ENCODE data around the gene NCBP2. TPM values are rescaled to one million over a fixed set of nuclear protein-coding genes. Genes with fewer than 3 reads are reported as not detected.

The NCBP2 gene
- total and polyA plus RNA-seq, 5 donors: 30.9 to 43.4 (median 36.5) TPM

- no peak for DNase-seq
- Histone ChIP-seq H3K4me3 (ENCODE audit: low read length) (peak overlapping the region; percentile 78), H3K27ac (ENCODE audit: low read length) (no peak overlapping the region), H3K4me1 (ENCODE audit: control insufficient read depth, insufficient read depth, low read length) (no peaks in the 10 kb centered on the region), H3K27me3 (ENCODE audit: control insufficient read depth, insufficient read depth) (no peaks in the 10 kb centered on the region), H3K9me3 (ENCODE audit: control insufficient read depth, low read length) (no peaks in the 10 kb centered on the region)
- peak in 1 of 2 donors; percentile 2 for ATAC-seq
- intact Hi-C loops (cut with DNase I): loop anchor here in 2 of 4 donors (5.0 kb wide), 1 partner anchor 130 kb away; no protein-coding TSS in a partner anchor
- 66% methylated on average over 35 of the region's 35 CpGs for WGBS
These were observed 25.3 kb upstream of the NCBP2 start for GRCh38 chr3:196967412-196968232.

GRCh38 chr3:196966526-196967401 lies 24.4 kb upstream of the NCBP2 start:
- Histone ChIP-seq H3K27ac (ENCODE audit: low read length) (no peak overlapping the region), H3K4me3 (ENCODE audit: low read length) (no peak overlapping the region), H3K4me1 (ENCODE audit: control insufficient read depth, insufficient read depth, low read length) (no peaks in the 10 kb centered on the region), H3K9me3 (ENCODE audit: control insufficient read depth, low read length) (no peaks in the 10 kb centered on the region), H3K27me3 (ENCODE audit: control insufficient read depth, insufficient read depth) (no peaks in the 10 kb centered on the region)
- WGBS: 69% methylated on average over 47 of the region's 47 CpGs
- intact Hi-C loops (cut with DNase I): loop anchor here in 2 of 4 donors (5.0 kb wide), 1 partner anchor 129 kb away; no protein-coding TSS in a partner anchor
- no peak for ATAC-seq
- no peak for DNase-seq

GRCh38 chr3:196965804-196966173 lies 23.5 kb upstream of the NCBP2 start:
- ATAC-seq (no peak), DNase-seq (no peak)
- no peaks in the 10 kb centered on the region for H3K27me3 ChIP-seq (ENCODE audit: control insufficient read depth, insufficient read depth)
- no peaks in the 10 kb centered on the region for H3K9me3 ChIP-seq (ENCODE audit: control insufficient read depth, low read length)
- intact Hi-C loops (cut with DNase I): loop anchor here in 2 of 4 donors (5.0 kb wide), 1 partner anchor 128 kb away; no protein-coding TSS in a partner anchor
- H3K4me1 ChIP-seq (ENCODE audit: control insufficient read depth, insufficient read depth, low read length): no peaks in the 10 kb centered on the region
- no peak overlapping the region for H3K27ac ChIP-seq (ENCODE audit: low read length)
- no peak overlapping the region for H3K4me3 ChIP-seq (ENCODE audit: low read length)
- 92% methylated on average over 10 of the region's 10 CpGs for WGBS

- 92% methylated on average over 11 of the region's 11 CpGs for WGBS
- intact Hi-C loops (cut with DNase I): loop anchor here in 2 of 4 donors (5.0 kb wide), 1 partner anchor 128 kb away; no protein-coding TSS in a partner anchor
These were observed 22.9 kb upstream of the NCBP2 start for GRCh38 chr3:196965112-196965803.

GRCh38 chr3:196963631-196963953 lies 21.3 kb upstream of the NCBP2 start:
- Histone ChIP-seq H3K9me3 (ENCODE audit: control insufficient read depth, low read length) (no peaks in the 10 kb centered on the region), H3K27ac (ENCODE audit: low read length) (no peak overlapping the region), H3K4me1 (ENCODE audit: control insufficient read depth, insufficient read depth, low read length) (no peaks in the 10 kb centered on the region), H3K4me3 (ENCODE audit: low read length) (no peak overlapping the region), H3K27me3 (ENCODE audit: control insufficient read depth, insufficient read depth) (no peaks in the 10 kb centered on the region)
- no peak for DNase-seq
- WGBS: 80% methylated on average over 2 of the region's 2 CpGs
- intact Hi-C loops (cut with DNase I): no loop called here
- ATAC-seq: no peak

More at GRCh38 chr3:196965112-196965803, 22.9 kb upstream of the NCBP2 start:
- Histone ChIP-seq H3K4me1 (ENCODE audit: control insufficient read depth, insufficient read depth, low read length) (no peaks in the 10 kb centered on the region), H3K27ac (ENCODE audit: low read length) (no peak overlapping the region), H3K27me3 (ENCODE audit: control insufficient read depth, insufficient read depth) (no peaks in the 10 kb centered on the region), H3K4me3 (ENCODE audit: low read length) (no peak overlapping the region), H3K9me3 (ENCODE audit: control insufficient read depth, low read length) (no peaks in the 10 kb centered on the region)
- ATAC-seq: no peak
- DNase-seq: no peak

- 91% methylated on average over 10 of the region's 10 CpGs for WGBS
- no peak for ATAC-seq
These were observed 20.8 kb upstream of the NCBP2 start for GRCh38 chr3:196962930-196963630.

GRCh38 chr3:196962108-196962929 lies 20.0 kb upstream of the NCBP2 start:
- Histone ChIP-seq H3K27me3 (ENCODE audit: control insufficient read depth, insufficient read depth) (no peaks in the 10 kb centered on the region), H3K4me1 (ENCODE audit: control insufficient read depth, insufficient read depth, low read length) (no peaks in the 10 kb centered on the region), H3K27ac (ENCODE audit: low read length) (no peak overlapping the region), H3K9me3 (ENCODE audit: control insufficient read depth, low read length) (no peaks in the 10 kb centered on the region), H3K4me3 (ENCODE audit: low read length) (no peak overlapping the region)
- WGBS: 87% methylated on average over 9 of the region's 9 CpGs
- intact Hi-C loops (cut with DNase I): no loop called here
- DNase-seq: no peak
- ATAC-seq: no peak

More at GRCh38 chr3:196962930-196963630, 20.8 kb upstream of the NCBP2 start:
- DNase-seq: no peak
- H3K27ac ChIP-seq (ENCODE audit: low read length): no peak overlapping the region
- intact Hi-C loops (cut with DNase I): no loop called here
- H3K4me1 ChIP-seq (ENCODE audit: control insufficient read depth, insufficient read depth, low read length): no peaks in the 10 kb centered on the region
- H3K4me3 ChIP-seq (ENCODE audit: low read length): no peak overlapping the region
- no peaks in the 10 kb centered on the region for H3K9me3 ChIP-seq (ENCODE audit: control insufficient read depth, low read length)
- H3K27me3 ChIP-seq (ENCODE audit: control insufficient read depth, insufficient read depth): no peaks in the 10 kb centered on the region

- no peak overlapping the region for H3K27ac ChIP-seq (ENCODE audit: low read length)
- no peaks in the 10 kb centered on the region for H3K9me3 ChIP-seq (ENCODE audit: control insufficient read depth, low read length)
- 81% methylated on average over 7 of the region's 7 CpGs for WGBS
- no peaks in the 10 kb centered on the region for H3K27me3 ChIP-seq (ENCODE audit: control insufficient read depth, insufficient read depth)
- H3K4me3 ChIP-seq (ENCODE audit: low read length): no peak overlapping the region
- DNase-seq (no peak), ATAC-seq (no peak)
- intact Hi-C loops (cut with DNase I): no loop called here
- no peaks in the 10 kb centered on the region for H3K4me1 ChIP-seq (ENCODE audit: control insufficient read depth, insufficient read depth, low read length)
These were observed 12.5 kb upstream of the NCBP2 start for GRCh38 chr3:196954832-196955231.

GRCh38 chr3:196951371-196951770 lies 9.0 kb upstream of the NCBP2 start:
- no peak overlapping the region for H3K4me3 ChIP-seq (ENCODE audit: low read length)
- DNase-seq (no peak), ATAC-seq (no peak)
- H3K27me3 ChIP-seq (ENCODE audit: control insufficient read depth, insufficient read depth): no peaks in the 10 kb centered on the region
- intact Hi-C loops (cut with DNase I): no loop called here
- H3K9me3 ChIP-seq (ENCODE audit: control insufficient read depth, low read length): no peaks in the 10 kb centered on the region
- H3K27ac ChIP-seq (ENCODE audit: low read length): no peak overlapping the region
- WGBS: 94% methylated on average over 3 of the region's 3 CpGs
- no peaks in the 10 kb centered on the region for H3K4me1 ChIP-seq (ENCODE audit: control insufficient read depth, insufficient read depth, low read length)

- H3K9me3 ChIP-seq (ENCODE audit: control insufficient read depth, low read length): no peaks in the 10 kb centered on the region
- intact Hi-C loops (cut with DNase I): loop anchor here in 1 of 4 donors (10.0 kb wide), 1 partner anchor 85 kb away; the partner anchor contains the start of gene SENP5
These were observed 7.4 kb upstream of the NCBP2 start for GRCh38 chr3:196949750-196950149.

More at GRCh38 chr3:196949750-196950149, 7.4 kb upstream of the NCBP2 start:
- DNase-seq (no peak), ATAC-seq (no peak)
- 91% methylated on average over 6 of the region's 6 CpGs for WGBS
- no peaks in the 10 kb centered on the region for H3K4me1 ChIP-seq (ENCODE audit: control insufficient read depth, insufficient read depth, low read length)
- no peak overlapping the region for H3K4me3 ChIP-seq (ENCODE audit: low read length)
- H3K27me3 ChIP-seq (ENCODE audit: control insufficient read depth, insufficient read depth): no peaks in the 10 kb centered on the region
- H3K27ac ChIP-seq (ENCODE audit: low read length): no peak overlapping the region

Data from right cardiac atrium (tissue), 5 donors.